MCF 10A (cell line): ENCODE data around the gene DYSF. TPM values are rescaled to one million over a fixed set of nuclear protein-coding genes. Genes with fewer than 3 reads are reported as not detected.

Source experiments
- BruUV-seq: library from RNA; stranded (reverse); fragments of 400-500 nt; replicated peaks from 2 replicates; lab custom pipeline; 2021; lab: Mats Ljungman, UMichigan
- CTCF ChIA-PET: fragments of 300-600 bp; sonication (Branson Sonifier 250); formaldehyde crosslinking; extraction: SDS; loops from one replicate; lab custom pipeline; 2021; ENCODE audit warnings: antibody characterized with exemption, inconsistent platforms; lab: Yijun Ruan, JAX
- POLR2A ChIA-PET: fragments of 300-600, 350-650 bp; sonication (Branson Sonifier 250); formaldehyde crosslinking; extraction: SDS; loops from one replicate; lab custom pipeline; 2020; ENCODE audit warnings: antibody characterized with exemption, inconsistent platforms; lab: Yijun Ruan, JAX
- DNase-seq: peaks from one replicate; pipeline ENCODE4 v3.0.0-alpha.2; 2018; ENCODE audit not compliant: unreplicated experiment
- H3K27ac Mint-ChIP-seq: one replicate; pipeline ENCODE4 v1.8.0; 2022; ENCODE audit warnings: mild to moderate bottlenecking, low read depth, mixed read lengths; ENCODE audit not compliant: unreplicated experiment
- H3K27me3 Mint-ChIP-seq: one replicate; pipeline ENCODE4 v1.8.0; 2022; ENCODE audit warnings: mixed read lengths; ENCODE audit not compliant: insufficient read depth, unreplicated experiment
- H3K36me3 Mint-ChIP-seq: one replicate; pipeline ENCODE4 v1.8.0; 2022; ENCODE audit warnings: mild to moderate bottlenecking, moderate library complexity, mixed read lengths; ENCODE audit not compliant: insufficient read depth, unreplicated experiment
- H3K4me1 Mint-ChIP-seq: one replicate; pipeline ENCODE4 v1.8.0; 2022; ENCODE audit warnings: mixed read lengths; ENCODE audit not compliant: insufficient read depth, unreplicated experiment
- H3K4me3 Mint-ChIP-seq: one replicate; pipeline ENCODE4 v1.8.0; 2022; ENCODE audit warnings: mild to moderate bottlenecking, moderate library complexity, mixed read lengths; ENCODE audit not compliant: unreplicated experiment
- H3K9me3 Mint-ChIP-seq: one replicate; pipeline ENCODE4 v1.8.0; 2022; ENCODE audit warnings: mixed read lengths; ENCODE audit not compliant: unreplicated experiment
- CTCF ChIP-seq: fragments of 200-600 bp; IDR thresholded peaks from one replicate; pipeline ENCODE4 v1.8.0; 2022; ENCODE audit warnings: antibody characterized with exemption, mild to moderate bottlenecking; ENCODE audit not compliant: unreplicated experiment
- intact Hi-C: fragments of 100-400 bp; cut with micrococcal nuclease; formaldehyde crosslinking; loops from 2 replicates; pipeline ENCODE4 v1.14.1; 2022
- total RNA-seq: library from RNA; stranded (reverse); gene quantifications from 2 replicates; pipeline ENCODE4 v1.2.3, GENCODE V29; 2022

Gene DYSF
- total RNA-seq, 1 experiment from 2014 or later, result 2.0 TPM

GRCh38 chr2:71554028-71554705 lies 100.8 kb downstream of the DYSF start:
- POLR2A ChIA-PET, result no interaction called here
- Mint-ChIP-seq H3K36me3 (no peaks in the 10 kb centered on the region), H3K27me3 (no peaks in the 10 kb centered on the region), H3K4me3 (no peak overlapping the region), H3K27ac (no peak overlapping the region), H3K4me1 (no peaks in the 10 kb centered on the region), H3K9me3 (no peaks in the 10 kb centered on the region)
- intact Hi-C loops, result no loop called here
- CTCF ChIA-PET, result interaction anchor here (0.6 to 2.7 kb wide), 5 partner anchors 8 to 1309 kb away, joined by 3 to 15 read pairs (median 4); no protein-coding TSS in a partner anchor
- BruUV-seq, result no TSS peak
- no peak for DNase-seq
- TF ChIP-seq CTCF, result no peak

GRCh38 chr2:71554706-71555056 lies 101.3 kb downstream of the DYSF start:
- POLR2A ChIA-PET, result no interaction called here
- Mint-ChIP-seq H3K27me3 (no peaks in the 10 kb centered on the region), H3K36me3 (no peaks in the 10 kb centered on the region), H3K27ac (no peak overlapping the region), H3K9me3 (no peaks in the 10 kb centered on the region), H3K4me1 (no peaks in the 10 kb centered on the region), H3K4me3 (no peak overlapping the region)
- CTCF ChIA-PET, result interaction anchor here (0.7 to 2.7 kb wide), 5 partner anchors 9 to 973 kb away, joined by 3 to 15 read pairs (median 4); no protein-coding TSS in a partner anchor
- BruUV-seq, result no TSS peak
- no peak for DNase-seq
- intact Hi-C loops, result no loop called here
- TF ChIP-seq CTCF, result no peak

- no peaks in the 10 kb centered on the region for H3K36me3 Mint-ChIP-seq
- no peaks in the 10 kb centered on the region for H3K9me3 Mint-ChIP-seq
- no peaks in the 10 kb centered on the region for H3K27me3 Mint-ChIP-seq
- POLR2A ChIA-PET, result no interaction called here
- intact Hi-C loops, result no loop called here
- no peak for DNase-seq
- H3K27ac Mint-ChIP-seq, result no peak overlapping the region
- no peak for TF ChIP-seq CTCF
- CTCF ChIA-PET, result interaction anchor here (0.7 to 2.7 kb wide), 8 partner anchors 10 to 971 kb away, joined by 3 to 15 read pairs (median 4); no protein-coding TSS in a partner anchor
- BruUV-seq, result no TSS peak
- H3K4me3 Mint-ChIP-seq, result no peak overlapping the region
- no peaks in the 10 kb centered on the region for H3K4me1 Mint-ChIP-seq
Measured at GRCh38 chr2:71555798-71556454, 102.6 kb downstream of the DYSF start.

- no peaks in the 10 kb centered on the region for H3K4me1 Mint-ChIP-seq
- no peak overlapping the region for H3K27ac Mint-ChIP-seq
- no peaks in the 10 kb centered on the region for H3K9me3 Mint-ChIP-seq
- TF ChIP-seq CTCF, result no peak
- no TSS peak for BruUV-seq
- no peaks in the 10 kb centered on the region for H3K27me3 Mint-ChIP-seq
- no peak overlapping the region for H3K4me3 Mint-ChIP-seq
- ChIA-PET POLR2A (no interaction called here), CTCF (interaction anchor here (0.7 to 2.7 kb wide), 4 partner anchors 11 to 594 kb away, joined by 3 to 15 read pairs (median 4); no protein-coding TSS in a partner anchor)
- no peak for DNase-seq
- no peaks in the 10 kb centered on the region for H3K36me3 Mint-ChIP-seq
- intact Hi-C loops, result no loop called here
Measured at GRCh38 chr2:71556692-71557250, 103.4 kb downstream of the DYSF start.
